ENCODE measurements around the gene SELENBP1.
A peak's percentile ranks its signal among the peaks of the same experiment; 100 is the strongest.

Gene SELENBP1

GRCh38 chr1:151344291-151344690 is 28.2 kb downstream of the SELENBP1 start:
- DNase-seq, result no peak

DNA sequence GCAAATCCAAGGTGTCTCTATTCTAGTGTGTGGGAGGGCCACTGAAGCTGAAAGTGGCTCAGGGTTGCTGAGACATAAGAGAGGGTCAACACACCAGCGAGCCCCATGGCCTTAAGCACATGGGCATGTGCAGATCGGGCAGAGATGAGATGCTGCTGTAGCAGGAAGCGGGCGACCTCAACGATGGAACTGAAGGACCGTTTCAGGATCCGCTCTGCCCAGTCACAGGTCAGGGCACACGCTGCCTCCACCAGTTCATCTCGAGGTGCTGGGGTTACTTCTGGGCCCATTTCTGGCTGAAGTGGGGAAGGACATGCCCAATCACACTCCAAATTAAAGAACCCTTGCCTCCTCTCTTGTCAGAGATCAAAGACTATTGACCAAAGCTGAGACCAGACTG is 28.9 kb downstream of the SELENBP1 start:
- DNase-seq, result no peak

GRCh38 chr1:151342569-151342968 is 29.9 kb downstream of the SELENBP1 start:
- no peak for DNase-seq

DNA sequence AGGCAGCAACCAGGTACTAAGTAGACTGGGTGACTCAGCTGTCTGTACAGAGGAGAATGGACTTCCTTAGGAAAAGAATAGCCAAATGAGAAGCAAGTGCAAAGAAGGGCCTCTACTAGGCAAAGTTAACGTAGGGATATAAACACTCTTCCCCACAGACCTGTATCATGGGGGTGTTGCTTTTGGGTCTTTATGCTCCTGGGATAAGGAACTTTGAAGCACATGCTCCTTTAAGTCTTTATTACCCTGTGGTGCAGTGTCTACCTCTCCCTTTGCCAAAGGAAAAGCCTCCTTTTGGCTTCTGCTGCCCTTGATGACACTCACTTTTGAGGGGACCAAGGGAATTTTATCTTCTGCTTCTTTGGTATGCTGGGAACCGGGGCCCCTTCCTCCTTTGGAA is 30.5 kb downstream of the SELENBP1 start:
- DNase-seq, result no peak

DNA sequence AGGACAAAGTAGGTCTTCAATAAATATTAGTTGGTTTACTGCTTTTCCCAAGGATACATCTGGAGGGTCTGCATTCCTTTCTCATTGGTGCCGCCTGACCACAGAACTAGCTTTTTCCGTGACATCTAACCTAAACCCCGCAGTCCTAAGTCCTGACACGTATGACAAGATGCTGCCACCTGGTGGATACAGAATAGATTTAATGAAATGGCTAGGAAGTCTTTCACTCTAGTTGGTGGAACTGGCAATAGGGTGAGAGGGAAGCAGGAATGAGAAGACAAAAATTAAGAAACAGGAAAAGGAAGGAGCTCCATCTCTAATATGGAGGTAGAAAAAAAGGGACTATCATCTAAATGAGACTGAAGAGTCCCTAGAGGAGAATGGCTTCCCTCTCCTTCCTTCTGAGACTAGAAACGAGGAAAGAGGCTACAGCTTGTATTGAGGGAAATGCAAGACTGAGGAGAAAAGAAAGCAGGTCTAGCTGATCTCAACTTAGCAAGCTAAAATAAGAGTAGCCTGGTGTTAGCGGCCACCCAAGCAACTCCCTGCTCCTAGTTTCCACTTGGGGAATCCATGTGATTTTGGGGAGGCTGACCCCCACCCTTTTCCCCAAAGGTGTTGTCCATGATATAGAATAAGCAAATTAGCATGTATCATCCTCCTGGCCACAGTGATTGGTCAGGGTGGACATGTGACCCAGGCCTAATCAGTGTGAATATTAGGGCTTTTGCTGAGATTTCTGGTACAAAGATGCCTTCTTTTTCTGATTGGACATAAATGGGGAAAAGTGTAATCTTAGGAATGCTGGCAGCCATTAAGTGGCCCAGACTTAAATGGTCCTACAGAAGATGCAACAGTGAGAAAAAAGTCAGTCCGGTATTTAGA is 31.4 kb downstream of the SELENBP1 start:
- DNase-seq, result peak in 29 of 51 donors; percentile 1 to 88 (median 35)

DNA sequence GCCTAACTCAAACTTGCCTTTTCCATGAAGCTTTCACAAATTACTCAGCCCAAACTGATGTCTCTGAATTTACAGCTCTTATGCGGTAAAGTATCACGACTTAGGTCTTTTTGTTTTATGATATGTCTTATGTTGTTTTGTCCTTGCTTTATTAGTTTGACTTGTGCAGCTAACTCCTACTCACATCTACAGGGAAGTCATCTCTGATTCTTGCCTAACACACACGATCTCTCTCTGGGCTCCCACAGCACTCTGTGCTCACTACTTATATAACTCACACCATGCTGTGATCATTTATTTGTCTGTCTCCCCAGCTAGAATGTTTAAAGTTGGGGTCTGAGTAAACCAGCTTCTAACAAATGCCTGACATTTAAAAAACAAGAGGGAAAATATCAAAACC is 35.9 kb downstream of the SELENBP1 start:
- DNase-seq, result no peak

DNA sequence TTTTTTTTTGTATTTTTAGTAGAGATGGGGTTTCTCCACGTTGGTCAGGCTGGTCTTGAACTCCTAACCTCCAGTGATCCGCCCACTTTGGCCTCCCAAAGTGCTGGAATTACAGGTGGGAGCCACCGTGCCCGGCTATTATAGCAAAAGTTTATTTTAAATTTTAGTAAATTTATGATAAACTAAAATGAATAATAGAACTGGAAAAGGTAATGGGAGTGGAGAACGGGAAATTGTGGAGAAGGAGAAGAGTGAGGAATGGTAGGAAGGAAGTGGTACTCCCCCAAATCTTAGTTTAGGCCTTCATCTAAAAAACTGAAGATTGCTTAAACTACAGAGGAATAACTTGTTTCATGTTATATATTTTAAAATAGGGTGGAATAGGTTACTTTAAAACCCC is 37.7 kb downstream of the SELENBP1 start:
- DNase-seq, result no peak

GRCh38 chr1:151327903-151328674 is 44.4 kb downstream of the SELENBP1 start:
- peak in 16 of 51 donors; percentile 24 to 65 (median 42) for DNase-seq

GRCh38 chr1:151327223-151327902 is 45.1 kb downstream of the SELENBP1 start, which contains the start of gene PI4KB:
Gene PI4KB, minus strand, starts transcription at chr1:151327416. Its CDS starts 10,935 bp downstream, at chr1:151316481.
- peak; percentile 46 to 97 (median 81) for DNase-seq

DNA sequence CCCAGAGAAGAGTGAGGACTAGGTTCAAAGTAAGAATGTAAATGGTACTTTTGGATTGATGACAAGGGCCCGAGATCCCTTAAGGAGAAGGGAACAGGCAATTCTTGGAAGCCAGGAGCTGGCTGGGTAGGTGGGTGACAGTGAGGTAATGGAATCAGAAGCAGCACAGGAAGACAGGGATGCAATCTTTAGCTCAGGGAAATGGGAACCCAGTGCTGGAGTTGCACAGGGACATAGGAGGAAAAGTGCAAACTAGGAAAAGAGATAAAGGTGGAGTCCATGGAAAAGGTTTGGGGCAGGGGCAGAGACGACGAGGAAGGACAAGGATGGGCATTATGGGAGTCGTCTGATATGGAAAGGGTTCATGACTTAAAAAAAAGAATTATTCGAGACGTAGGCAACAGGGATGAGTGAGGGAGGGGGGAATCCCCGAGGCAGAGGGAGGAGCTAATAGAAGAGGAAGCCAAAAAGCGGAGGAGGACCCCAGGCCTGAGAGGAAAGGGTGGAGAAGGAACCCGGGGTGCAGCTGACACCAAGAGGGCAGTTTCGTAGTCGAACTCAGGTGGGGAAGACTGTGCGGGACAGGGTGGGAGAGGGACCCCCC is 45.8 kb downstream of the SELENBP1 start:
- peak in 19 of 51 donors; percentile 29 to 84 (median 54) for DNase-seq

GRCh38 chr1:151325646-151326429 is 46.7 kb downstream of the SELENBP1 start:
- DNase-seq, result peak in 1 of 51 donors; percentile 12

- DNase-seq, result no peak
These were observed 47.3 kb downstream of the SELENBP1 start for GRCh38 chr1:151325231-151325630.

DNA sequence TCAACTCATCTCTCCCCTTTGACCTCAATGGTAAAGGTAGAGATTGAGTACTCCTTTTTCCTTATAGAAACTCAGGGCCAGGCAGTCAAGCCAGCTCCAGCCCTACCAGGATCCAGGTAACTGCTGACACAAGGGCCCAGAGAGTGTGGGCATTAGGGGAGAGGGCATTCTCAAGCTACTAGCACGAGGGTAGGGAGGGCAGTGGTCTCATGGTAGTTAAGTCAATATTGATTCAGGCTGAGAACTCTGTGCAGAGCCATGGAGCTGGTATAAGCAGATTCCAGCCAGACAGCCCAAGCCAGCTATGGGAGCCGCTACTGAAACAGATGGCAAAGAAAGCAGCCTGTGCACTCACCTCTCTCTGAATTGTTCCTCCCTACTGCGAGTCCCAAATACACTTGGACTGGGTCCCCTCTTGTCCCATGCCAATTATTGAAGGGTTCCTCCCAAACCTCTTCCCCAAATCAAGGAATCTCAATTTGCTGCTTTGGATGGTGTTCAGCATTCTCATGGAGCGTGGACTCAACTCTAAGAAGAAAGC is 48.0 kb downstream of the SELENBP1 start:
- DNase-seq, result no peak

- no peak for DNase-seq
These were observed 53.5 kb downstream of the SELENBP1 start for GRCh38 chr1:151318975-151319374.

GRCh38 chr1:151315565-151316235 is 56.8 kb downstream of the SELENBP1 start:
- no peak for DNase-seq

All from hypothalamus (tissue), 51 donors.